SK-N-SH treated with all-trans-retinoic acid at 6 μM for 48 hours (cell line): Measurements from ENCODE around the gene ASF1B.
"Not testable (repeated sequence)": the region's sequence is repeated elsewhere in the genome, so short reads cannot be mapped to it uniquely, and the experiment has no call there.

ENCODE experiments used
- ATAC-seq: fragments of 200-7000 bp; cut with Tn5 transposase; 3 replicates; pipeline ENCODE4 v1.9.1; 2020; ENCODE audit warnings: mild to moderate bottlenecking, moderate library complexity
- ARNTL ChIP-seq: fragments of 450-650 bp; formaldehyde crosslinking; IDR thresholded peaks from 2 replicates; pipeline ENCODE4 v1.5.0; 2020; ENCODE audit warnings: low read depth, mild to moderate bottlenecking, moderate library complexity, borderline replicate concordance
- CSDC2 ChIP-seq: fragments of 250-450 bp; sonication (Bioruptor Pico); IDR thresholded peaks from 2 replicates; pipeline ENCODE4 v1.5.0; 2020; ENCODE audit warnings: mild to moderate bottlenecking, moderate library complexity
- ISL1 ChIP-seq: fragments of 250-450 bp; sonication (Bioruptor Pico); IDR thresholded peaks from 2 replicates; pipeline ENCODE4 v2.1.2; 2022; ENCODE audit warnings: mild to moderate bottlenecking, moderate library complexity
- OSR1 ChIP-seq: fragments of 250-450 bp; sonication (Bioruptor Pico); IDR thresholded peaks from 2 replicates; pipeline ENCODE4 v1.8.0; 2022; ENCODE audit warnings: moderate library complexity, mild to moderate bottlenecking, inconsistent platforms
- PPARA ChIP-seq: fragments of 250-450 bp; sonication (Bioruptor Pico); IDR thresholded peaks from 2 replicates; pipeline ENCODE4 v1.5.0; 2020; ENCODE audit warnings: mild to moderate bottlenecking, borderline replicate concordance
- RARB ChIP-seq: fragments of 250-450 bp; sonication (Bioruptor Pico); IDR thresholded peaks from 2 replicates; pipeline ENCODE4 v1.8.0; 2021; ENCODE audit warnings: mild to moderate bottlenecking, moderate library complexity
- SNAI2 ChIP-seq: fragments of 250-450 bp; sonication (Bioruptor Pico); IDR thresholded peaks from 2 replicates; pipeline ENCODE4 v1.5.0; 2020; ENCODE audit warnings: mild to moderate bottlenecking, moderate library complexity
- TCF4 ChIP-seq: fragments of 250-450 bp; sonication (Bioruptor Pico); IDR thresholded peaks from 2 replicates; pipeline ENCODE4 v1.8.0; 2021; ENCODE audit warnings: mild to moderate bottlenecking, moderate library complexity, borderline replicate concordance
- TOX ChIP-seq: fragments of 250-450 bp; sonication (Bioruptor Pico); IDR thresholded peaks from 2 replicates; pipeline ENCODE4 v1.8.0; 2021; ENCODE audit warnings: mild to moderate bottlenecking, moderate library complexity, borderline replicate concordance
- ZC3H10 ChIP-seq: fragments of 250-450 bp; sonication (Bioruptor Pico); IDR thresholded peaks from 2 replicates; pipeline ENCODE4 v1.5.1; 2021; ENCODE audit warnings: mild to moderate bottlenecking, moderate library complexity
- ZFP3 ChIP-seq: fragments of 250-450 bp; sonication (Bioruptor Pico); IDR thresholded peaks from 2 replicates; pipeline ENCODE4 v1.5.0; 2020; ENCODE audit warnings: mild to moderate bottlenecking, moderate library complexity
- ZFP30 ChIP-seq: fragments of 450-650 bp; formaldehyde crosslinking; IDR thresholded peaks from 2 replicates; pipeline ENCODE4 v1.5.0; 2022; ENCODE audit warnings: mild to moderate bottlenecking, moderate library complexity
- ZNF70 ChIP-seq: fragments of 450-650 bp; formaldehyde crosslinking; IDR thresholded peaks from 2 replicates; pipeline ENCODE4 v1.5.0; 2020; ENCODE audit warnings: mild to moderate bottlenecking, moderate library complexity
- ZNF8 ChIP-seq: fragments of 450-650 bp; formaldehyde crosslinking; IDR thresholded peaks from 2 replicates; pipeline ENCODE4 v1.5.0; 2020; ENCODE audit warnings: mild to moderate bottlenecking, moderate library complexity
- TF ChIP-seq, protein P1 (sequence below): fragments of 250-450 bp; sonication (Bioruptor Pico); IDR thresholded peaks from 2 replicates; pipeline ENCODE4 v1.5.1; 2020; ENCODE audit warnings: low read depth, mild to moderate bottlenecking, moderate library complexity
- TF ChIP-seq, protein P2 (sequence below): fragments of 250-450 bp; sonication (Bioruptor Pico); IDR thresholded peaks from 2 replicates; pipeline ENCODE4 v1.5.0; 2020; ENCODE audit warnings: mild to moderate bottlenecking, moderate library complexity
- TF ChIP-seq, protein P3 (sequence below): fragments of 250-450 bp; sonication (Bioruptor Pico); IDR thresholded peaks from 2 replicates; pipeline ENCODE4 v1.8.0; 2021; ENCODE audit warnings: low read depth, mild to moderate bottlenecking, moderate library complexity, borderline replicate concordance
- TF ChIP-seq, protein P4 (sequence below): fragments of 250-450 bp; sonication (Bioruptor Pico); IDR thresholded peaks from 2 replicates; pipeline ENCODE4 v1.5.1; 2021; ENCODE audit warnings: mild to moderate bottlenecking, moderate library complexity
- TF ChIP-seq, protein P5 (sequence below): fragments of 250-450 bp; sonication (Bioruptor Pico); IDR thresholded peaks from 2 replicates; pipeline ENCODE4 v1.8.0; 2020; ENCODE audit warnings: mild to moderate bottlenecking, moderate library complexity, borderline replicate concordance

The ASF1B gene

DNA sequence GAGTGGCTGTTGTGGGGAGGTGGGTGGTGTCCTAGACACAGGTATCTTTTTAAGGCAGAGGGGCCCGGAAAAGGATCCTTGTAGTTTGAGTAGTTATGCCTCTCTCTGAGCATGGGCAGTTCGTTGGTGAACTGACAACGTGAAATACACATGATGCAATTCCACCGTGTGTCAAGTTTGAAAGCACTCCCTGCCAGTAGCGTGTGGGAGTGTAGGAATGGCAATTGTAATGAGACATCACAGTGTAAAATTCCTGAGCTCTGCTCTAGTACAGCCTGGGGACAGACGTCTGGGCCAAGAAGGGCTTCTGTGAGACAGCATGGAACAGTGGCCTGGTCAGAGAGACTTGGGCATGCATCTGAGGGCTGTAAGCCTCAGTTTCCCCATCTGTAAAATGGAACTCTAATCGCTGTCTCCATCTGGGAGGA, 10.4 kb upstream of the ASF1B start:
- no peak for ATAC-seq
- TF ChIP-seq PPARA (CRISPR knock-in tag): no peak
- TF ChIP-seq ISL1 (CRISPR knock-in tag): no peak
- no peak for TF ChIP-seq ZFP30 (CRISPR knock-in tag)
- no peak for TF ChIP-seq OSR1
- no peak for TF ChIP-seq TOX (CRISPR knock-in tag)
- TF ChIP-seq, protein P1, sequence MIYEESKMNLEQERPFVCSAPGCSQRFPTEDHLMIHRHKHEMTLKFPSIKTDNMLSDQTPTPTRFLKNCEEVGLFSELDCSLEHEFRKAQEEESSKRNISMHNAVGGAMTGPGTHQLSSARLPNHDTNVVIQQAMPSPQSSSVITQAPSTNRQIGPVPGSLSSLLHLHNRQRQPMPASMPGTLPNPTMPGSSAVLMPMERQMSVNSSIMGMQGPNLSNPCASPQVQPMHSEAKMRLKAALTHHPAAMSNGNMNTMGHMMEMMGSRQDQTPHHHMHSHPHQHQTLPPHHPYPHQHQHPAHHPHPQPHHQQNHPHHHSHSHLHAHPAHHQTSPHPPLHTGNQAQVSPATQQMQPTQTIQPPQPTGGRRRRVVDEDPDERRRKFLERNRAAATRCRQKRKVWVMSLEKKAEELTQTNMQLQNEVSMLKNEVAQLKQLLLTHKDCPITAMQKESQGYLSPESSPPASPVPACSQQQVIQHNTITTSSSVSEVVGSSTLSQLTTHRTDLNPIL (CRISPR knock-in tag): no peak
- TF ChIP-seq ZNF70 (CRISPR knock-in tag): no peak
- no peak for TF ChIP-seq ZNF8 (CRISPR knock-in tag)
- TF ChIP-seq, protein P2, sequence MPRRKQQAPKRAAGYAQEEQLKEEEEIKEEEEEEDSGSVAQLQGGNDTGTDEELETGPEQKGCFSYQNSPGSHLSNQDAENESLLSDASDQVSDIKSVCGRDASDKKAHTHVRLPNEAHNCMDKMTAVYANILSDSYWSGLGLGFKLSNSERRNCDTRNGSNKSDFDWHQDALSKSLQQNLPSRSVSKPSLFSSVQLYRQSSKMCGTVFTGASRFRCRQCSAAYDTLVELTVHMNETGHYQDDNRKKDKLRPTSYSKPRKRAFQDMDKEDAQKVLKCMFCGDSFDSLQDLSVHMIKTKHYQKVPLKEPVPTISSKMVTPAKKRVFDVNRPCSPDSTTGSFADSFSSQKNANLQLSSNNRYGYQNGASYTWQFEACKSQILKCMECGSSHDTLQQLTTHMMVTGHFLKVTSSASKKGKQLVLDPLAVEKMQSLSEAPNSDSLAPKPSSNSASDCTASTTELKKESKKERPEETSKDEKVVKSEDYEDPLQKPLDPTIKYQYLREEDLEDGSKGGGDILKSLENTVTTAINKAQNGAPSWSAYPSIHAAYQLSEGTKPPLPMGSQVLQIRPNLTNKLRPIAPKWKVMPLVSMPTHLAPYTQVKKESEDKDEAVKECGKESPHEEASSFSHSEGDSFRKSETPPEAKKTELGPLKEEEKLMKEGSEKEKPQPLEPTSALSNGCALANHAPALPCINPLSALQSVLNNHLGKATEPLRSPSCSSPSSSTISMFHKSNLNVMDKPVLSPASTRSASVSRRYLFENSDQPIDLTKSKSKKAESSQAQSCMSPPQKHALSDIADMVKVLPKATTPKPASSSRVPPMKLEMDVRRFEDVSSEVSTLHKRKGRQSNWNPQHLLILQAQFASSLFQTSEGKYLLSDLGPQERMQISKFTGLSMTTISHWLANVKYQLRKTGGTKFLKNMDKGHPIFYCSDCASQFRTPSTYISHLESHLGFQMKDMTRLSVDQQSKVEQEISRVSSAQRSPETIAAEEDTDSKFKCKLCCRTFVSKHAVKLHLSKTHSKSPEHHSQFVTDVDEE: no peak
- no peak for TF ChIP-seq ZFP3 (CRISPR knock-in tag)
- no peak for TF ChIP-seq ZC3H10 (CRISPR knock-in tag)
- TF ChIP-seq RARB: no peak
- no peak for TF ChIP-seq ARNTL (CRISPR knock-in tag)
- TF ChIP-seq TCF4: no peak
- no peak for TF ChIP-seq SNAI2 (CRISPR knock-in tag)
- TF ChIP-seq, protein P3, sequence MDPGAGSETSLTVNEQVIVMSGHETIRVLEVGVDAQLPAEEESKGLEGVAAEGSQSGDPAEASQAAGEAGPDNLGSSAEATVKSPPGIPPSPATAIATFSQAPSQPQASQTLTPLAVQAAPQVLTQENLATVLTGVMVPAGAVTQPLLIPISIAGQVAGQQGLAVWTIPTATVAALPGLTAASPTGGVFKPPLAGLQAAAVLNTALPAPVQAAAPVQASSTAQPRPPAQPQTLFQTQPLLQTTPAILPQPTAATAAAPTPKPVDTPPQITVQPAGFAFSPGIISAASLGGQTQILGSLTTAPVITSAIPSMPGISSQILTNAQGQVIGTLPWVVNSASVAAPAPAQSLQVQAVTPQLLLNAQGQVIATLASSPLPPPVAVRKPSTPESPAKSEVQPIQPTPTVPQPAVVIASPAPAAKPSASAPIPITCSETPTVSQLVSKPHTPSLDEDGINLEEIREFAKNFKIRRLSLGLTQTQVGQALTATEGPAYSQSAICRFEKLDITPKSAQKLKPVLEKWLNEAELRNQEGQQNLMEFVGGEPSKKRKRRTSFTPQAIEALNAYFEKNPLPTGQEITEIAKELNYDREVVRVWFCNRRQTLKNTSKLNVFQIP (CRISPR knock-in tag): no peak
- TF ChIP-seq, protein P4, sequence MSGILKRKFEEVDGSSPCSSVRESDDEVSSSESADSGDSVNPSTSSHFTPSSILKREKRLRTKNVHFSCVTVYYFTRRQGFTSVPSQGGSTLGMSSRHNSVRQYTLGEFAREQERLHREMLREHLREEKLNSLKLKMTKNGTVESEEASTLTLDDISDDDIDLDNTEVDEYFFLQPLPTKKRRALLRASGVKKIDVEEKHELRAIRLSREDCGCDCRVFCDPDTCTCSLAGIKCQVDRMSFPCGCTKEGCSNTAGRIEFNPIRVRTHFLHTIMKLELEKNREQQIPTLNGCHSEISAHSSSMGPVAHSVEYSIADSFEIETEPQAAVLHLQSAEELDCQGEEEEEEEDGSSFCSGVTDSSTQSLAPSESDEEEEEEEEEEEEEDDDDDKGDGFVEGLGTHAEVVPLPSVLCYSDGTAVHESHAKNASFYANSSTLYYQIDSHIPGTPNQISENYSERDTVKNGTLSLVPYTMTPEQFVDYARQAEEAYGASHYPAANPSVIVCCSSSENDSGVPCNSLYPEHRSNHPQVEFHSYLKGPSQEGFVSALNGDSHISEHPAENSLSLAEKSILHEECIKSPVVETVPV: no peak
- TF ChIP-seq, all 23 proteins: peak for 0

DNA sequence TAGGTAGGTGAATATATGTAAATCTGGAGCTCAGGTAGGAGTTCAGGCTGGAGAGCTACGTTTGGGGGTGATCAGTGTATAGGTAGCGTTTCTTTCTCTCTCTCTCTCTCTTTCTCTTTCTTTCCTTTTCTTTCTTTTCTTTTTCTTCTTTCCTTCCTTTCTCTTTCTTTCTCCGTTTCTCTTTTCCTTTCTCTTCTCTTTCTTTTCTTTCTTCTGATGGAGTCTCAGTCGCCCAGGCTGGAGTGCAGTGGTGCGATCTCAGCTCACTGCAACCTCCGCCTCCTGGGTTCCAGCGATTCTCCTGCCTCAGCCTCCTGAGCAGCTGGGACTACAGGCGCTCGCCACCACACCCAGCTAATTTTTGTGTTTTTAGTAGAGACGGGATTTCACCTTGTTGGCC, 9.8 kb upstream of the ASF1B start:
- not testable (repeated sequence) for ATAC-seq

DNA sequence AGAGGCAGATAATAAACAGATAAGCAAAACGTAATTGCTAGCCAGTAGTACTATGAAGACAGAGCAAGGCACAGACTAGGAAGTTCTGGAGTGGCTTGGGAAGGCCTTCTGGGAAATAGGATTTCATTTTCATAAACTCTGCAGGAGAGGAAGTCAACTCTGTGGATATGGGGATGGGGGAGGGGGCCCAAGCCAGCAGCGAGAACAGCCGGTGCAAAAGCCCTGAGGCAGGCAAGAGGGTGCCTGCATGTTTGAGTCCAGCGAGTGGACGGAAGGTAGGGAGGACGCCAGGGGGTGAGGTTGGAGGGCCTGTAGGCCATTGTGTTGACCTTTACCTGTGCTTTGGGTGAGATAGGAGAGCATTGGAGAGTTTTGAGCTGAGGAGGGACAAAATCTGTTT, 9.0 kb upstream of the ASF1B start:
- ATAC-seq: no peak
- TF ChIP-seq, protein P2: no peak
- TF ChIP-seq PPARA (CRISPR knock-in tag): no peak
- TF ChIP-seq, protein P3 (CRISPR knock-in tag): no peak
- TF ChIP-seq, protein P5, sequence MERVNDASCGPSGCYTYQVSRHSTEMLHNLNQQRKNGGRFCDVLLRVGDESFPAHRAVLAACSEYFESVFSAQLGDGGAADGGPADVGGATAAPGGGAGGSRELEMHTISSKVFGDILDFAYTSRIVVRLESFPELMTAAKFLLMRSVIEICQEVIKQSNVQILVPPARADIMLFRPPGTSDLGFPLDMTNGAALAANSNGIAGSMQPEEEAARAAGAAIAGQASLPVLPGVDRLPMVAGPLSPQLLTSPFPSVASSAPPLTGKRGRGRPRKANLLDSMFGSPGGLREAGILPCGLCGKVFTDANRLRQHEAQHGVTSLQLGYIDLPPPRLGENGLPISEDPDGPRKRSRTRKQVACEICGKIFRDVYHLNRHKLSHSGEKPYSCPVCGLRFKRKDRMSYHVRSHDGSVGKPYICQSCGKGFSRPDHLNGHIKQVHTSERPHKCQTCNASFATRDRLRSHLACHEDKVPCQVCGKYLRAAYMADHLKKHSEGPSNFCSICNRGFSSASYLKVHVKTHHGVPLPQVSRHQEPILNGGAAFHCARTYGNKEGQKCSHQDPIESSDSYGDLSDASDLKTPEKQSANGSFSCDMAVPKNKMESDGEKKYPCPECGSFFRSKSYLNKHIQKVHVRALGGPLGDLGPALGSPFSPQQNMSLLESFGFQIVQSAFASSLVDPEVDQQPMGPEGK (CRISPR knock-in tag): no peak
- TF ChIP-seq CSDC2 (CRISPR knock-in tag): no peak
- TF ChIP-seq SNAI2 (CRISPR knock-in tag): no peak
- no peak for TF ChIP-seq TOX (CRISPR knock-in tag)
